ENCODE data around the gene EIF2S1. TPM values are rescaled to one million over a fixed set of nuclear protein-coding genes. Genes with fewer than 3 reads are reported as not detected.

EIF2S1 gene
- total and polyA plus RNA-seq, 2 of the 13 experiments (the other 11 are each of a cell fraction or from before 2014, with no cell fraction given): 49.1 to 246 TPM

DNA sequence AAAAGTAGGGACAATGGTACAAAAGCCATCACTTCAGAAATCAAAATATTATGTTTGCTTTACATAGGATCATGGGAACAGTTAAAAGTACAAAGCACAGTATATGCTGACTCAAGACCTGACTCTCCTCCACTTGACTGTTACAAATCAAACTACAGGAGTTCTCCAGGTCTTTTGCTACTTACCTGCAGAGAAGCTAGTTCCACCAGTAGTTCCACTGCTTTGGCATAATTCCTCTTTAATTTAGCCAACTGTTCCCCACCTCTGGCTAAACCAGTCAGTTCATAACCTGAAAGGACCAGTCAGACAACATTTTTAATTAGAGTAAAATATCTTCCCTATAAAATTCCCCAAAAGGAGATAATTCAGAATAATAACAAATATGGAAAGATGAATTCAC is 14.5 kb upstream of the EIF2S1 start (continued):
- TF ChIP-seq, protein P1, sequence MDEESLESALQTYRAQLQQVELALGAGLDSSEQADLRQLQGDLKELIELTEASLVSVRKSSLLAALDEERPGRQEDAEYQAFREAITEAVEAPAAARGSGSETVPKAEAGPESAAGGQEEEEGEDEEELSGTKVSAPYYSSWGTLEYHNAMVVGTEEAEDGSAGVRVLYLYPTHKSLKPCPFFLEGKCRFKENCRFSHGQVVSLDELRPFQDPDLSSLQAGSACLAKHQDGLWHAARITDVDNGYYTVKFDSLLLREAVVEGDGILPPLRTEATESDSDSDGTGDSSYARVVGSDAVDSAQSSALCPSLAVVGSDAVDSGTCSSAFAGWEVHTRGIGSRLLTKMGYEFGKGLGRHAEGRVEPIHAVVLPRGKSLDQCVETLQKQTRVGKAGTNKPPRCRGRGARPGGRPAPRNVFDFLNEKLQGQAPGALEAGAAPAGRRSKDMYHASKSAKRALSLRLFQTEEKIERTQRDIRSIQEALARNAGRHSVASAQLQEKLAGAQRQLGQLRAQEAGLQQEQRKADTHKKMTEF (CRISPR knock-in tag; IDR thresholded peaks at IDR 0.05): no peak
- TF ChIP-seq ZC3H13 (CRISPR knock-in tag; IDR thresholded peaks at IDR 0.05) (no peak), MYC (CRISPR knock-in tag; IDR thresholded peaks at IDR 0.05; ENCODE audit: borderline replicate concordance) (no peak), POLR2AphosphoS2 (IDR thresholded peaks at IDR 0.05; ENCODE audit: low read depth, low read length) (no peak), PPARG (CRISPR knock-in tag; conservative IDR thresholded peaks at IDR 0.05) (no peak)

DNA sequence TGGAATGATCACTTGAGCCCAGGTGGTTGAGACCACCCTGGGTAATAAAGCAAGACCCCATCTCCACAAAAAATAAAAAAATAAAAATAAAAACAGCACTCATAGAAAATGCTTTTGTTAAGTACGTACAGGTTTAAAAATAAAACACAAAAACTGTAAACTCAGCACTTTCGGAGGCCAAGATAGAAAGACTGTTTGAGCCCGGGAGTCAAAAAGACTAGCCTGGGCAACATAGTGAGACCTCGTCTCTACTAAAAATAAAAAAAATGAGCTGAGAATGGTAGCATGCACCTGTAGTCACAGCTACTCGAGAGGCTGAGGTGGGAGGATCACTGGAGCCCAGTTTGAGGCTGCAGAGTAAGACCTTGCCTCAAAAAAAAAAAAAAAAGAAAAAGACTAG is 8.1 kb upstream of the EIF2S1 start:
- H3K4me2 ChIP-seq (ENCODE audit: low read depth, low read length): no peak overlapping the region
- 93% methylated on average over 5 of the region's 5 CpGs for WGBS (ENCODE audit: low lambda C conversion rate)
- intact Hi-C loops (cut with micrococcal nuclease; ENCODE audit: unreplicated experiment) (no loop called here), in situ Hi-C loops (cut with HindIII; ENCODE audit: extremely low pct_ligation_motif_present, low pct_unique_long_range_greater_than_20kb) (no loop called here)
- POLR2A ChIA-PET: no interaction called here
- no peak for FAIRE-seq
- H3K27me3 ChIP-seq (ENCODE audit: control insufficient read depth in 1 of 2, insufficient read depth in 2 of 2, low read length in 2 of 2): no peaks in the 10 kb centered on the region
- H2AFZ ChIP-seq (ENCODE audit: low read length): no peak overlapping the region
- no TSS peak for BruUV-seq (replicated peaks)
- H3K9me3 ChIP-seq (ENCODE audit: low read length): no peaks in the 10 kb centered on the region
- H4K20me1 ChIP-seq (ENCODE audit: insufficient read depth, low read length): peaks cover 2% of the 10 kb centered on the region; the same call in 1 of the 2 replicates
- DNase-seq (ENCODE audit: low spot score): no peak
- no peak for TF ChIP-seq ZNF652 (CRISPR knock-in tag; IDR thresholded peaks at IDR 0.05; ENCODE audit: borderline replicate concordance, low read depth)
- no peak for TF ChIP-seq ZNF256 (CRISPR knock-in tag; conservative IDR thresholded peaks at IDR 0.05)
- peak; percentile 90 for TF ChIP-seq MAFF (IDR thresholded peaks at IDR 0.05; ENCODE audit: low read depth, low read length)
- TF ChIP-seq ZNF720 (CRISPR knock-in tag; IDR thresholded peaks at IDR 0.05): no peak
- peak; percentile 87 to 94 for TF ChIP-seq MAFK (conservative IDR thresholded peaks at IDR 0.05 in 1 of 2, IDR thresholded peaks at IDR 0.05 in 1 of 2; ENCODE audit: low read length in 2 of 2)
- no peak for ATAC-seq
- CTCF ChIA-PET (ENCODE audit: low intra/inter-chr PET ratio, low total read pairs): no interaction called here
- peaks cover 5% of the 10 kb centered on the region; the same call in 1 of the 2 replicates for H3K4me1 ChIP-seq (ENCODE audit: insufficient read depth, low read length)
- H3K36me3 ChIP-seq (replicated peaks in 1 of 2; ENCODE audit: control insufficient read depth in 1 of 2, insufficient read depth in 2 of 2, low read length in 2 of 2): peaks cover 4 to 19% of the 10 kb centered on the region in 2 experiments; a peak in 2 of 5 replicates
- no peak overlapping the region for H3K27ac ChIP-seq (ENCODE audit: extremely low read length, insufficient read depth, low read length)
- no peak overlapping the region for H3K9ac ChIP-seq (ENCODE audit: insufficient read depth, low read depth, low read length)
- H3K79me2 ChIP-seq (ENCODE audit: insufficient read depth, low read length): peaks cover 3% of the 10 kb centered on the region
- no peak overlapping the region for H3K4me3 ChIP-seq (replicated peaks in 1 of 3; ENCODE audit: insufficient read depth in 1 of 3, low read depth in 2 of 3, low read length in 3 of 3)
